HEK293 (cell line): ENCODE measurements around the gene NEXN.

Experiments
- CTCF ChIA-PET: fragments of 350-600 bp; formaldehyde crosslinking; extraction: SDS; loops from one replicate; lab custom pipeline; 2021; ENCODE audit warnings: antibody characterized with exemption; lab: Yijun Ruan, JAX
- POLR2A ChIA-PET: fragments of 300-600 bp; formaldehyde crosslinking; extraction: SDS; loops from one replicate; lab custom pipeline; 2020; ENCODE audit warnings: antibody characterized with exemption, inconsistent platforms; lab: Yijun Ruan, JAX
- H3K27ac ChIP-seq: fragments of 200-500 bp; sonication (Bioruptor generic); 2 replicates; pipeline ENCODE4 v1.5.1; 2014; ENCODE audit warnings: low read depth, low read length, control low read depth, inconsistent platforms; ENCODE audit errors: extremely low read depth
- H3K36me3 ChIP-seq, 2 experiments: fragments of 200-500 bp in 1 of 2; sonication (Bioruptor generic) in 1 of 2; 1 replicate in 1 of 2; 2 replicates in 1 of 2; pipeline ENCODE4 v1.5.1; 2014 to 2017; ENCODE audit warnings: inconsistent platforms in 2 of 2, low read length in 2 of 2; ENCODE audit not compliant: control insufficient read depth in 2 of 2, insufficient read depth in 1 of 2
- H3K4me1 ChIP-seq: fragments of 200-500 bp; sonication (Bioruptor generic); 2 replicates; pipeline ENCODE4 v1.5.1; 2014; ENCODE audit warnings: mild to moderate bottlenecking, low read length, inconsistent platforms; ENCODE audit not compliant: control insufficient read depth, insufficient read depth
- H3K4me3 ChIP-seq: 2 replicates; pipeline ENCODE4 v1.5.1; 2011; ENCODE audit warnings: low read depth, mild to moderate bottlenecking, control low read depth, low read length, moderate library complexity
- H3K9me3 ChIP-seq: fragments of 200-500 bp; sonication (Bioruptor generic); 2 replicates; pipeline ENCODE4 v1.5.1; 2014; ENCODE audit warnings: low read depth, low read length, inconsistent platforms; ENCODE audit not compliant: control insufficient read depth, insufficient read depth
- BCL11B ChIP-seq: fragments of 450-650 bp; formaldehyde crosslinking; IDR thresholded peaks from 2 replicates; pipeline ENCODE4 v1.5.1; 2016; ENCODE audit warnings: low read depth, missing biosample characterization, missing genetic modification characterization
- CTCF ChIP-seq: fragments of 450-650 bp; formaldehyde crosslinking; IDR thresholded peaks from 2 replicates; pipeline ENCODE4 v1.5.1; 2016; ENCODE audit warnings: missing biosample characterization, missing genetic modification characterization
- GFI1B ChIP-seq: fragments of 450-650 bp; formaldehyde crosslinking; IDR thresholded peaks from 2 replicates; pipeline ENCODE4 v1.5.1; 2016; ENCODE audit warnings: missing biosample characterization, missing genetic modification characterization
- GLI4 ChIP-seq: fragments of 450-650 bp; formaldehyde crosslinking; IDR thresholded peaks from 2 replicates; pipeline ENCODE4 v1.5.1; 2016; ENCODE audit warnings: missing biosample characterization, missing genetic modification characterization
- WT1 ChIP-seq: fragments of 450-650 bp; formaldehyde crosslinking; IDR thresholded peaks from 2 replicates; pipeline ENCODE4 v1.5.1; 2016; ENCODE audit warnings: missing biosample characterization, missing genetic modification characterization
- ZBTB17 ChIP-seq: fragments of 450-650 bp; formaldehyde crosslinking; IDR thresholded peaks from 2 replicates; pipeline ENCODE4 v1.5.1; 2016; ENCODE audit warnings: missing biosample characterization, missing genetic modification characterization
- ZBTB49 ChIP-seq: fragments of 450-650 bp; formaldehyde crosslinking; IDR thresholded peaks from 2 replicates; pipeline ENCODE4 v1.5.1; 2016; ENCODE audit warnings: missing biosample characterization, missing genetic modification characterization, low read depth
- ZBTB6 ChIP-seq: fragments of 450-650 bp; formaldehyde crosslinking; IDR thresholded peaks from 2 replicates; pipeline ENCODE4 v1.5.1; 2017; ENCODE audit warnings: missing biosample characterization, missing genetic modification characterization
- ZBTB8A ChIP-seq: fragments of 450-650 bp; formaldehyde crosslinking; IDR thresholded peaks from 2 replicates; pipeline ENCODE4 v1.5.1; 2016; ENCODE audit warnings: missing biosample characterization, missing genetic modification characterization
- ZFP69B ChIP-seq: fragments of 450-650 bp; formaldehyde crosslinking; IDR thresholded peaks from 2 replicates; pipeline ENCODE4 v1.5.1; 2016; ENCODE audit warnings: missing biosample characterization, missing genetic modification characterization
- ZNF24 ChIP-seq: fragments of 450-650 bp; formaldehyde crosslinking; IDR thresholded peaks from 2 replicates; pipeline ENCODE4 v1.5.1; 2016; ENCODE audit warnings: missing biosample characterization, missing genetic modification characterization
- ZNF266 ChIP-seq: fragments of 450-650 bp; formaldehyde crosslinking; IDR thresholded peaks from 2 replicates; pipeline ENCODE4 v1.5.1; 2016; ENCODE audit warnings: missing biosample characterization, missing genetic modification characterization, low read depth
- ZNF366 ChIP-seq: fragments of 450-650 bp; formaldehyde crosslinking; conservative IDR thresholded peaks from 2 replicates; pipeline ENCODE4 v1.5.1; 2016; ENCODE audit warnings: missing biosample characterization, missing genetic modification characterization
- ZNF394 ChIP-seq: fragments of 450-650 bp; formaldehyde crosslinking; IDR thresholded peaks from 2 replicates; pipeline ENCODE4 v1.5.1; 2016; ENCODE audit warnings: missing biosample characterization, missing genetic modification characterization, mild to moderate bottlenecking, moderate library complexity, borderline replicate concordance
- ZNF560 ChIP-seq: fragments of 450-650 bp; formaldehyde crosslinking; IDR thresholded peaks from 2 replicates; pipeline ENCODE4 v1.5.1; 2017; ENCODE audit warnings: missing biosample characterization, missing genetic modification characterization, borderline replicate concordance
- ZNF600 ChIP-seq: fragments of 450-650 bp; formaldehyde crosslinking; IDR thresholded peaks from 2 replicates; pipeline ENCODE4 v1.5.1; 2016; ENCODE audit warnings: missing biosample characterization, missing genetic modification characterization
- ZNF658 ChIP-seq: fragments of 450-650 bp; formaldehyde crosslinking; IDR thresholded peaks from 2 replicates; pipeline ENCODE4; 2016; ENCODE audit warnings: missing biosample characterization, missing genetic modification characterization
- ZNF677 ChIP-seq: fragments of 450-650 bp; IDR thresholded peaks from 2 replicates; pipeline ENCODE4 v1.5.0; 2018; ENCODE audit warnings: missing biosample characterization, mild to moderate bottlenecking, missing genetic modification characterization, moderate library complexity
- ZNF747 ChIP-seq: fragments of 450-650 bp; formaldehyde crosslinking; IDR thresholded peaks from 2 replicates; pipeline ENCODE4 v1.5.1; 2016; ENCODE audit warnings: missing biosample characterization, missing genetic modification characterization
- ZNF791 ChIP-seq: fragments of 450-650 bp; formaldehyde crosslinking; IDR thresholded peaks from 2 replicates; pipeline ENCODE4 v1.5.1; 2016; ENCODE audit warnings: missing biosample characterization, missing genetic modification characterization
- ZNF830 ChIP-seq: fragments of 450-650 bp; IDR thresholded peaks from 2 replicates; pipeline ENCODE4 v1.5.0; 2018; ENCODE audit warnings: missing biosample characterization, missing genetic modification characterization, low read depth, mild to moderate bottlenecking, moderate library complexity
- ZSCAN30 ChIP-seq: fragments of 450-650 bp; IDR thresholded peaks from 2 replicates; pipeline ENCODE4 v1.5.1; 2018; ENCODE audit warnings: missing biosample characterization, mild to moderate bottlenecking, missing genetic modification characterization, moderate library complexity
- ZXDB ChIP-seq: fragments of 450-650 bp; formaldehyde crosslinking; IDR thresholded peaks from 2 replicates; pipeline ENCODE4 v1.5.1; 2016; ENCODE audit warnings: missing biosample characterization, missing genetic modification characterization
- TF ChIP-seq, protein P1 (sequence below): fragments of 450-650 bp; formaldehyde crosslinking; IDR thresholded peaks from 2 replicates; pipeline ENCODE4 v1.5.1; 2016; ENCODE audit warnings: missing biosample characterization, missing genetic modification characterization
- TF ChIP-seq, protein P2 (sequence below): fragments of 450-650 bp; formaldehyde crosslinking; IDR thresholded peaks from 2 replicates; pipeline ENCODE4 v1.5.1; 2016; ENCODE audit warnings: missing biosample characterization, missing genetic modification characterization

NEXN gene

DNA sequence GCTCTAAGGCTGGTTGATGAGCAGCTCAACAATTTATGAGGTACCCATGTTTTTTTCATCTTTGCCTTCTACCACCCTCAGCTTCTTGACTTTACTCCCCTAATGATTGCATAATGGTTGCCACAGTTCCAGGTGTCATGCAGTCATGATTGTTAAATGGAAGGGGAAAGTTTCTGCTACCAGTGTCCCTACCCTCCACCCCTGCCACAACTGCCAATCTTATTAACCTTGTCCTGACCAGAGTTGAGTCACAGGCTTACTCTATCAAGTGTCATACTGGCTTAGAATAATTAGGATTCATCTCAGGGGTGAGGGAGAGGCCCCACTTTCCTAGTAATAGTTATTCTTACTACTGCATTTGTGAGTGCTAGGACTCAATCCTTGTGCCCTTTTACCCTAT, 98.4 kb downstream of the NEXN start (continued):
- no peak for TF ChIP-seq ZNF658
- TF ChIP-seq ZNF830 (tag by site-specific recombination): no peak
- TF ChIP-seq ZNF600: no peak
- TF ChIP-seq, all 188 proteins: peak for 0

GRCh38 chr1:77987919-77988318, 99.5 kb downstream of the NEXN start:
- POLR2A ChIA-PET: no interaction called here
- CTCF ChIA-PET: interaction anchor here (0.9 to 1.1 kb wide), 2 partner anchors 12 to 127 kb away, joined by 4 read pairs; no protein-coding TSS in a partner anchor
- H3K27ac ChIP-seq: no peak overlapping the region
- H3K4me3 ChIP-seq: no peak overlapping the region
- no peaks in the 10 kb centered on the region for H3K9me3 ChIP-seq
- H3K4me1 ChIP-seq: no peaks in the 10 kb centered on the region; the same call in 1 of the 2 replicates
- peaks cover 5 to 12% of the 10 kb centered on the region in 2 experiments; a peak in 1 of 3 replicates for H3K36me3 ChIP-seq
- TF ChIP-seq, protein P1, sequence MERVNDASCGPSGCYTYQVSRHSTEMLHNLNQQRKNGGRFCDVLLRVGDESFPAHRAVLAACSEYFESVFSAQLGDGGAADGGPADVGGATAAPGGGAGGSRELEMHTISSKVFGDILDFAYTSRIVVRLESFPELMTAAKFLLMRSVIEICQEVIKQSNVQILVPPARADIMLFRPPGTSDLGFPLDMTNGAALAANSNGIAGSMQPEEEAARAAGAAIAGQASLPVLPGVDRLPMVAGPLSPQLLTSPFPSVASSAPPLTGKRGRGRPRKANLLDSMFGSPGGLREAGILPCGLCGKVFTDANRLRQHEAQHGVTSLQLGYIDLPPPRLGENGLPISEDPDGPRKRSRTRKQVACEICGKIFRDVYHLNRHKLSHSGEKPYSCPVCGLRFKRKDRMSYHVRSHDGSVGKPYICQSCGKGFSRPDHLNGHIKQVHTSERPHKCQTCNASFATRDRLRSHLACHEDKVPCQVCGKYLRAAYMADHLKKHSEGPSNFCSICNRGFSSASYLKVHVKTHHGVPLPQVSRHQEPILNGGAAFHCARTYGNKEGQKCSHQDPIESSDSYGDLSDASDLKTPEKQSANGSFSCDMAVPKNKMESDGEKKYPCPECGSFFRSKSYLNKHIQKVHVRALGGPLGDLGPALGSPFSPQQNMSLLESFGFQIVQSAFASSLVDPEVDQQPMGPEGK: no peak
- no peak for TF ChIP-seq ZSCAN30
- TF ChIP-seq GLI4: no peak
- no peak for TF ChIP-seq GFI1B (tag by site-specific recombination)
- no peak for TF ChIP-seq ZBTB17 (tag by site-specific recombination)
- TF ChIP-seq ZNF560: no peak
- no peak for TF ChIP-seq ZNF791 (tag by site-specific recombination)
- TF ChIP-seq, protein P2, sequence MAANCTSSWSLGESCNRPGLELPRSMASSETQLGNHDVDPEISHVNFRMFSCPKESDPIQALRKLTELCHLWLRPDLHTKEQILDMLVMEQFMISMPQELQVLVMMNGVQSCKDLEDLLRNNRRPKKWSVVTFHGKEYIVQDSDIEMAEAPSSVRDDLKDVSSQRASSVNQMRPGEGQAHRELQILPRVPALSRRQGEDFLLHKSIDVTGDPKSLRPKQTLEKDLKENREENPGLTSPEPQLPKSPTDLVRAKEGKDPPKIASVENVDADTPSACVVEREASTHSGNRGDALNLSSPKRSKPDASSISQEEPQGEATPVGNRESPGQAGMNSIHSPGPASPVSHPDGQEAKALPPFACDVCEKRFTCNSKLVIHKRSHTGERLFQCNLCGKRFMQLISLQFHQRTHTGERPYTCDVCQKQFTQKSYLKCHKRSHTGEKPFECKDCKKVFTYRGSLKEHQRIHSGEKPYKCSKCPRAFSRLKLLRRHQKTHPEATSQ (tag by site-specific recombination): no peak
- 0 out of 2 replicates have a peak, but pooled peaks have one; percentile 19 for TF ChIP-seq ZNF677 (tag by site-specific recombination)

- POLR2A ChIA-PET: no interaction called here
- TF ChIP-seq CTCF: no peak
- TF ChIP-seq ZBTB49 (tag by site-specific recombination): no peak
- TF ChIP-seq ZXDB (tag by site-specific recombination): no peak
- TF ChIP-seq, protein P2 (tag by site-specific recombination): no peak
- no peak for TF ChIP-seq ZBTB6 (tag by site-specific recombination)
- TF ChIP-seq BCL11B (tag by site-specific recombination): no peak
- TF ChIP-seq WT1 (tag by site-specific recombination): no peak
- no peak for TF ChIP-seq ZBTB8A (tag by site-specific recombination)
- no peak for TF ChIP-seq ZNF266 (tag by site-specific recombination)
- no peak for TF ChIP-seq ZNF394 (tag by site-specific recombination)
- TF ChIP-seq ZNF747: no peak
- no peak for TF ChIP-seq ZFP69B (tag by site-specific recombination)
- no peak for TF ChIP-seq ZNF24 (tag by site-specific recombination)
- TF ChIP-seq ZNF366: no peak
These were observed 101.3 kb downstream of the NEXN start for GRCh38 chr1:77989744-77990143.

More at GRCh38 chr1:77989744-77990143, 101.3 kb downstream of the NEXN start:
- H3K4me3 ChIP-seq: no peak overlapping the region
- H3K36me3 ChIP-seq: peaks cover 9 to 12% of the 10 kb centered on the region in 2 experiments; a peak in 2 of 3 replicates
- no peaks in the 10 kb centered on the region for H3K9me3 ChIP-seq
- H3K4me1 ChIP-seq: no peaks in the 10 kb centered on the region
- CTCF ChIA-PET: interaction anchor here (1.4 kb wide), 1 partner anchor 11 kb away, joined by 4 read pairs; the partner anchor contains the start of gene FUBP1
- H3K27ac ChIP-seq: no peak overlapping the region
